HepG2 (cell line): ENCODE measurements around the gene NYNRIN. TPM values are rescaled to one million over a fixed set of nuclear protein-coding genes. Genes with fewer than 3 reads are reported as not detected.

Experiments
- ATF1 ChIP-seq: IDR thresholded peaks from 2 replicates; pipeline ENCODE4 v1.6.1; 2016; ENCODE audit warnings: mild to moderate bottlenecking, control low read depth
- CEBPG ChIP-seq: IDR thresholded peaks from 2 replicates; pipeline ENCODE4 v1.6.1; 2016
- GTF3A ChIP-seq: sonication (generic); formaldehyde crosslinking; conservative IDR thresholded peaks from 2 replicates; pipeline ENCODE4 v1.4.0; 2020; ENCODE audit warnings: mild to moderate bottlenecking, missing genetic modification reagents
- MATR3 ChIP-seq: sonication (generic); formaldehyde crosslinking; IDR thresholded peaks from 2 replicates; pipeline ENCODE4 v1.4.0; 2020; ENCODE audit warnings: missing genetic modification reagents
- MEF2D ChIP-seq: sonication (generic); formaldehyde crosslinking; IDR thresholded peaks from 2 replicates; pipeline ENCODE4 v1.5.1; 2020; ENCODE audit warnings: mild to moderate bottlenecking, missing genetic modification reagents
- NFKBIZ ChIP-seq: IDR thresholded peaks from 2 replicates; pipeline ENCODE4 v1.6.1; 2018; ENCODE audit warnings: missing genetic modification reagents, missing compliant biosample characterization
- SAFB2 ChIP-seq: sonication (generic); formaldehyde crosslinking; IDR thresholded peaks from 2 replicates; pipeline ENCODE4 v1.5.1; 2020; ENCODE audit warnings: missing genetic modification reagents, low read depth, mild to moderate bottlenecking, borderline replicate concordance
- SAP130 ChIP-seq: IDR thresholded peaks from 2 replicates; pipeline ENCODE4 v1.6.1; 2016; ENCODE audit warnings: low read depth
- TAF1 ChIP-seq: sonication (generic); formaldehyde crosslinking; IDR thresholded peaks from 2 replicates; pipeline ENCODE4 v1.4.0; 2020; ENCODE audit warnings: missing genetic modification reagents
- ZSCAN22 ChIP-seq: sonication (generic); formaldehyde crosslinking; IDR thresholded peaks from 2 replicates; pipeline ENCODE4 v1.4.0; 2020; ENCODE audit warnings: mild to moderate bottlenecking, missing genetic modification reagents
- polyA plus RNA-seq, 8 experiments: library from polyadenylated mRNA; depleted of rRNA in 3 of 8; stranded (reverse) in 7 of 8; unstranded in 1 of 8; fragments of >200 nt; fragmentation: Illumina TruSeq in 4 of 8; extraction: Trizol in 4 of 8; gene quantifications; 2 replicates each; pipeline versions ENCODE4 v1.2.1 to v1.2.3, GENCODE V29; 2011 to 2016; ENCODE audit warnings: low read depth in 4 of 8, missing spikeins in 1 of 8, mixed read lengths in 1 of 8; ENCODE audit not compliant: insufficient read depth in 1 of 8
- total RNA-seq, 5 experiments: library from RNA; depleted of rRNA; stranded (reverse); fragments of >200 nt; fragmentation: Illumina TruSeq; extraction: Trizol; gene quantifications; 2 replicates each; pipeline ENCODE4 v1.2.3, GENCODE V29; 2016; ENCODE audit warnings: low read depth in 1 of 5
- TF ChIP-seq, protein P1 (sequence below): sonication (generic); formaldehyde crosslinking; IDR thresholded peaks from 2 replicates; pipeline ENCODE4 v1.4.0; 2020; ENCODE audit warnings: low read depth, mild to moderate bottlenecking, missing genetic modification reagents
- TF ChIP-seq, protein P2 (sequence below): IDR thresholded peaks from 2 replicates; pipeline ENCODE4 v1.6.1; 2016
- TF ChIP-seq, protein P3 (sequence below): sonication (generic); formaldehyde crosslinking; IDR thresholded peaks from 2 replicates; pipeline ENCODE4 v1.5.0; 2020; ENCODE audit warnings: mild to moderate bottlenecking, missing genetic modification reagents, borderline replicate concordance
- TF ChIP-seq, protein P4 (sequence below): sonication (generic); formaldehyde crosslinking; IDR thresholded peaks from 2 replicates; pipeline ENCODE4 v1.4.0; 2020; ENCODE audit warnings: missing genetic modification reagents, borderline replicate concordance

The NYNRIN gene
- total and polyA plus RNA-seq, 2 of the 13 experiments (the other 11 are each of a cell fraction or from before 2014, with no cell fraction given), result 0.63 to 1.1 TPM

DNA sequence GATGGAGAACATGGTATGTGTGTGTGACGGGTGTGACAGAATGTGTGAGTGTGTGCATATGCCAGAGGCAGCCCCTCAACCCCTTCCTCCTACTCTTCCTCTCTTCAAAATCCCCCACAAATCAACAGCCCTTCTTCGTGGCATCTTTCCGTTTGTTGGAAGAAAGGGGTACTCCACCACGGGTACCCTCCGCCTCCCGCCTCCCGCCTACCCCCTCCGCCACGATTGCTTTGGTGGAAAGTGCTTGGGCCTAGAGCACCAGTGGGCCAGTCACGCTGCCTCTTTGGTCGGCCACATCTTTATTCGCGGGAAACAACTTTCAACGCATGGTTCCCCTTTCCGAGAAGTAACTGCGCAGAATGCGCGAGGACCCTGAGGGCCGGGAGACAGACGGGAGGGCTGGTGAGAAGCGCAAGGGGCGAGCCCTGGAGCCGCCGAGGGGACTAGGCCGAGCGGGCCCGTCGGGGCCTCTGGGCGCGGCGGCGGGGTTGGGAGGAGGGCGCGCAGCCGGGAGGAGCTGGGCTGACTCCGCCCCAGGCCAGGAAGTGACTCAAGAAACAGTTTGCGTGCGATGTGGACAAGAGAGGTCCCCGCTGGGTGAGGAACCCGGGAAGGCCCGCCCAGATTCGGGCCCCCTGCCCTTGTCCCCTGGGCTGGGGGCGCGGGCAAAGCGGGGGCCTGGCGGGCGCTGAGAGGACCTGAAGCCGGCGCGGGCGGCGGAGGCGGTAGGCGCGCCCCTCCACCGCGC, 30.8 kb downstream of the NYNRIN start, which contains the start of the genes CBLN3 and KHNYN (continued):
- TF ChIP-seq ATF1 (CRISPR knock-in tag) (no peak), TAF1 (peak; percentile 94), NFKBIZ (CRISPR knock-in tag) (peak; percentile 95), SAP130 (peak; percentile 86), ZSCAN22 (peak; percentile 35; the same call in 1 of the 2 replicates), MEF2D (CRISPR knock-in tag) (peak; percentile 57; the same call in 1 of the 2 replicates), GTF3A (CRISPR knock-in tag) (no peak), SAFB2 (CRISPR knock-in tag) (peak; percentile 93), CEBPG (CRISPR knock-in tag) (peak; percentile 64), MATR3 (peak; percentile 97; the same call in 1 of the 2 replicates)
- TF ChIP-seq, protein P1, sequence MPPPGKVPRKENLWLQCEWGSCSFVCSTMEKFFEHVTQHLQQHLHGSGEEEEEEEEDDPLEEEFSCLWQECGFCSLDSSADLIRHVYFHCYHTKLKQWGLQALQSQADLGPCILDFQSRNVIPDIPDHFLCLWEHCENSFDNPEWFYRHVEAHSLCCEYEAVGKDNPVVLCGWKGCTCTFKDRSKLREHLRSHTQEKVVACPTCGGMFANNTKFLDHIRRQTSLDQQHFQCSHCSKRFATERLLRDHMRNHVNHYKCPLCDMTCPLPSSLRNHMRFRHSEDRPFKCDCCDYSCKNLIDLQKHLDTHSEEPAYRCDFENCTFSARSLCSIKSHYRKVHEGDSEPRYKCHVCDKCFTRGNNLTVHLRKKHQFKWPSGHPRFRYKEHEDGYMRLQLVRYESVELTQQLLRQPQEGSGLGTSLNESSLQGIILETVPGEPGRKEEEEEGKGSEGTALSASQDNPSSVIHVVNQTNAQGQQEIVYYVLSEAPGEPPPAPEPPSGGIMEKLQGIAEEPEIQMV (CRISPR knock-in tag), result 0 out of 2 replicates have a peak, but pooled peaks have one; percentile 43
- TF ChIP-seq, protein P2, sequence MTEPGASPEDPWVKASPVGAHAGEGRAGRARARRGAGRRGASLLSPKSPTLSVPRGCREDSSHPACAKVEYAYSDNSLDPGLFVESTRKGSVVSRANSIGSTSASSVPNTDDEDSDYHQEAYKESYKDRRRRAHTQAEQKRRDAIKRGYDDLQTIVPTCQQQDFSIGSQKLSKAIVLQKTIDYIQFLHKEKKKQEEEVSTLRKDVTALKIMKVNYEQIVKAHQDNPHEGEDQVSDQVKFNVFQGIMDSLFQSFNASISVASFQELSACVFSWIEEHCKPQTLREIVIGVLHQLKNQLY (CRISPR knock-in tag), result no peak
- TF ChIP-seq, protein P3, sequence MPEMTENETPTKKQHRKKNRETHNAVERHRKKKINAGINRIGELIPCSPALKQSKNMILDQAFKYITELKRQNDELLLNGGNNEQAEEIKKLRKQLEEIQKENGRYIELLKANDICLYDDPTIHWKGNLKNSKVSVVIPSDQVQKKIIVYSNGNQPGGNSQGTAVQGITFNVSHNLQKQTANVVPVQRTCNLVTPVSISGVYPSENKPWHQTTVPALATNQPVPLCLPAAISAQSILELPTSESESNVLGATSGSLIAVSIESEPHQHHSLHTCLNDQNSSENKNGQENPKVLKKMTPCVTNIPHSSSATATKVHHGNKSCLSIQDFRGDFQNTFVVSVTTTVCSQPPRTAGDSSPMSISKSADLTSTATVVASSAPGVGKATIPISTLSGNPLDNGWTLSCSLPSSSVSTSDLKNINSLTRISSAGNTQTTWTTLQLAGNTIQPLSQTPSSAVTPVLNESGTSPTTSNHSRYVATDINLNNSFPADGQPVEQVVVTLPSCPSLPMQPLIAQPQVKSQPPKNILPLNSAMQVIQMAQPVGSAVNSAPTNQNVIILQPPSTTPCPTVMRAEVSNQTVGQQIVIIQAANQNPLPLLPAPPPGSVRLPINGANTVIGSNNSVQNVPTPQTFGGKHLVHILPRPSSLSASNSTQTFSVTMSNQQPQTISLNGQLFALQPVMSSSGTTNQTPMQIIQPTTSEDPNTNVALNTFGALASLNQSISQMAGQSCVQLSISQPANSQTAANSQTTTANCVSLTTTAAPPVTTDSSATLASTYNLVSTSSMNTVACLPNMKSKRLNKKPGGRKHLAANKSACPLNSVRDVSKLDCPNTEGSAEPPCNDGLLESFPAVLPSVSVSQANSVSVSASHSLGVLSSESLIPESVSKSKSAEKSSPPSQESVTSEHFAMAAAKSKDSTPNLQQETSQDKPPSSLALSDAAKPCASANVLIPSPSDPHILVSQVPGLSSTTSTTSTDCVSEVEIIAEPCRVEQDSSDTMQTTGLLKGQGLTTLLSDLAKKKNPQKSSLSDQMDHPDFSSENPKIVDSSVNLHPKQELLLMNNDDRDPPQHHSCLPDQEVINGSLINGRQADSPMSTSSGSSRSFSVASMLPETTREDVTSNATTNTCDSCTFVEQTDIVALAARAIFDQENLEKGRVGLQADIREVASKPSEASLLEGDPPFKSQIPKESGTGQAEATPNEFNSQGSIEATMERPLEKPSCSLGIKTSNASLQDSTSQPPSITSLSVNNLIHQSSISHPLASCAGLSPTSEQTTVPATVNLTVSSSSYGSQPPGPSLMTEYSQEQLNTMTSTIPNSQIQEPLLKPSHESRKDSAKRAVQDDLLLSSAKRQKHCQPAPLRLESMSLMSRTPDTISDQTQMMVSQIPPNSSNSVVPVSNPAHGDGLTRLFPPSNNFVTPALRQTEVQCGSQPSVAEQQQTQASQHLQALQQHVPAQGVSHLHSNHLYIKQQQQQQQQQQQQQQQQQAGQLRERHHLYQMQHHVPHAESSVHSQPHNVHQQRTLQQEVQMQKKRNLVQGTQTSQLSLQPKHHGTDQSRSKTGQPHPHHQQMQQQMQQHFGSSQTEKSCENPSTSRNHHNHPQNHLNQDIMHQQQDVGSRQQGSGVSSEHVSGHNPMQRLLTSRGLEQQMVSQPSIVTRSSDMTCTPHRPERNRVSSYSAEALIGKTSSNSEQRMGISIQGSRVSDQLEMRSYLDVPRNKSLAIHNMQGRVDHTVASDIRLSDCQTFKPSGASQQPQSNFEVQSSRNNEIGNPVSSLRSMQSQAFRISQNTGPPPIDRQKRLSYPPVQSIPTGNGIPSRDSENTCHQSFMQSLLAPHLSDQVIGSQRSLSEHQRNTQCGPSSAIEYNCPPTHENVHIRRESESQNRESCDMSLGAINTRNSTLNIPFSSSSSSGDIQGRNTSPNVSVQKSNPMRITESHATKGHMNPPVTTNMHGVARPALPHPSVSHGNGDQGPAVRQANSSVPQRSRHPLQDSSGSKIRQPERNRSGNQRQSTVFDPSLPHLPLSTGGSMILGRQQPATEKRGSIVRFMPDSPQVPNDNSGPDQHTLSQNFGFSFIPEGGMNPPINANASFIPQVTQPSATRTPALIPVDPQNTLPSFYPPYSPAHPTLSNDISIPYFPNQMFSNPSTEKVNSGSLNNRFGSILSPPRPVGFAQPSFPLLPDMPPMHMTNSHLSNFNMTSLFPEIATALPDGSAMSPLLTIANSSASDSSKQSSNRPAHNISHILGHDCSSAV (CRISPR knock-in tag), result no peak; the same call in 1 of the 2 replicates
- TF ChIP-seq, protein P4, sequence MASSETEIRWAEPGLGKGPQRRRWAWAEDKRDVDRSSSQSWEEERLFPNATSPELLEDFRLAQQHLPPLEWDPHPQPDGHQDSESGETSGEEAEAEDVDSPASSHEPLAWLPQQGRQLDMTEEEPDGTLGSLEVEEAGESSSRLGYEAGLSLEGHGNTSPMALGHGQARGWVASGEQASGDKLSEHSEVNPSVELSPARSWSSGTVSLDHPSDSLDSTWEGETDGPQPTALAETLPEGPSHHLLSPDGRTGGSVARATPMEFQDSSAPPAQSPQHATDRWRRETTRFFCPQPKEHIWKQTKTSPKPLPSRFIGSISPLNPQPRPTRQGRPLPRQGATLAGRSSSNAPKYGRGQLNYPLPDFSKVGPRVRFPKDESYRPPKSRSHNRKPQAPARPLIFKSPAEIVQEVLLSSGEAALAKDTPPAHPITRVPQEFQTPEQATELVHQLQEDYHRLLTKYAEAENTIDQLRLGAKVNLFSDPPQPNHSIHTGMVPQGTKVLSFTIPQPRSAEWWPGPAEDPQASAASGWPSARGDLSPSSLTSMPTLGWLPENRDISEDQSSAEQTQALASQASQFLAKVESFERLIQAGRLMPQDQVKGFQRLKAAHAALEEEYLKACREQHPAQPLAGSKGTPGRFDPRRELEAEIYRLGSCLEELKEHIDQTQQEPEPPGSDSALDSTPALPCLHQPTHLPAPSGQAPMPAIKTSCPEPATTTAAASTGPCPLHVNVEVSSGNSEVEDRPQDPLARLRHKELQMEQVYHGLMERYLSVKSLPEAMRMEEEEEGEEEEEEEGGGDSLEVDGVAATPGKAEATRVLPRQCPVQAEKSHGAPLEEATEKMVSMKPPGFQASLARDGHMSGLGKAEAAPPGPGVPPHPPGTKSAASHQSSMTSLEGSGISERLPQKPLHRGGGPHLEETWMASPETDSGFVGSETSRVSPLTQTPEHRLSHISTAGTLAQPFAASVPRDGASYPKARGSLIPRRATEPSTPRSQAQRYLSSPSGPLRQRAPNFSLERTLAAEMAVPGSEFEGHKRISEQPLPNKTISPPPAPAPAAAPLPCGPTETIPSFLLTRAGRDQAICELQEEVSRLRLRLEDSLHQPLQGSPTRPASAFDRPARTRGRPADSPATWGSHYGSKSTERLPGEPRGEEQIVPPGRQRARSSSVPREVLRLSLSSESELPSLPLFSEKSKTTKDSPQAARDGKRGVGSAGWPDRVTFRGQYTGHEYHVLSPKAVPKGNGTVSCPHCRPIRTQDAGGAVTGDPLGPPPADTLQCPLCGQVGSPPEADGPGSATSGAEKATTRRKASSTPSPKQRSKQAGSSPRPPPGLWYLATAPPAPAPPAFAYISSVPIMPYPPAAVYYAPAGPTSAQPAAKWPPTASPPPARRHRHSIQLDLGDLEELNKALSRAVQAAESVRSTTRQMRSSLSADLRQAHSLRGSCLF (CRISPR knock-in tag), result no peak
